Activated CD4-positive, alpha-beta T cell treated with anti-CD3 and anti-CD28 coated beads, Interleukin-2, amount 50 U/mL, for 16 hours (primary cell): ENCODE data around the gene RRBP1.
A peak's percentile ranks its signal among the peaks of the same experiment; 100 is the strongest.

ENCODE experiments used
- DNase-seq: peaks from one replicate; pipeline ENCODE4 v3.0.0-alpha.2; 2020

The RRBP1 gene

DNA sequence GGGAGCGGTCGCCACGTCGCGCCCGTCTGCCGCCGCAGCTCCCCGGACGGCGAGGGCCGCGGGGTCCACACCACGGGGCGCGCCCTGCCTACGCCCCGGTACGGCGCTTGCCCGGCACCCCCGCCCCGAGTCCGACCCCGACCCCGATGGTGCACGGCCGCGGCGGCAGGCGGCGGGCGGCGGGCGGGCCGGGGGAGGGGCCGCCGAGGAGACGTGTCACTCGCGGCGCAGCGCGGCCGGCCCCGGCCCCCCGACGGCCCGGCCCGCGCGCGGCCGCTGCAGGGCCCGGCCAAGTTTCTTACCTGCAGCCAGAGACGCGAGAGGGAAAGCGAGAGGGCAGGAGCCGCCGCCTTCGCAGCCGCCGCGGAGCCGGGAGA lies 328 bp downstream of the RRBP1 start:
- DNase-seq = no peak

DNA sequence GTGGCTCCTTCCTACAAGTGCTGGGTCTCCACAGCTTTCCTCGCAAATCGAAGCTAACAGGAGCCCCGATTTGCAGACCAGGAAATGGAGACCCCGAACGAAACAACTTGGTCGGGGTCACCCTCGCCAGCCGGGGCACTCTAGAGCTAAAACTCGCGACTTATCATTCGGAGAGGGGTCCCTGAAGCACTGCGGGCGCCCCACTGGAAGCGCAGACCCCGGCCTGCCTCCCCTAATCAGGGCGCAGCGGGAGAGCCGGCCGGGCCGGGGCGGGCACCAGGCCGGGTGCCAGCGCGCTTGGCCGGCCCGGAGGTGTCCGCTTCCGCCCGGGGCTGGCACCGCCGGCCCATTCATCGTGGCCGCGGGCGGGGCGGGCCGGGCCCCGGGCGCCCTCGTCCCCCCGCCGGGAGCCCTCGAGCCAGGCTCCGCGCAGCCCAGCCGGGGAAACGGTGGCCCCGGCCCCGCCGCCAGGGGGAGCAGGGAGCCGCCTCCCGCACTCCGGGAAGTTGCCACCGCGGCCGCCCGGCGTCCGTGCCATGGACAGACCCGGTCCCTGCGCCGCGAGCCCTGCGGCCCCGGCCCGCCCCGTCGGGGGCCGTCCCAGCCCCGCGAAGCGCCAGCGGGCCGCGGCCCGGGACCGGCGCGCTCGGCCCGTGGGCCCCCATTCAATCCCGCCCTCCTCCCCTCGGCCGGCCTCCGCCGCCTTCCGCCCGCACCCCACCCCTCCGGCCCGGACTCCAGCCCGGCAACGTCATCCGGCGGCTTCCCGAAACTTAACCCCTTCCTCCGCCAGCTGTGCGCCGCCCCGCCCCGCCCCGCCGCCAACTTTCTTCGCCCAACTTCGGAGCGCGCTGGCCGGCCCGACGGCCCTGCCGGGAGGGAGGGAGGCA lies 961 bp downstream of the RRBP1 start:
- peak; percentile 74 for DNase-seq

DNA sequence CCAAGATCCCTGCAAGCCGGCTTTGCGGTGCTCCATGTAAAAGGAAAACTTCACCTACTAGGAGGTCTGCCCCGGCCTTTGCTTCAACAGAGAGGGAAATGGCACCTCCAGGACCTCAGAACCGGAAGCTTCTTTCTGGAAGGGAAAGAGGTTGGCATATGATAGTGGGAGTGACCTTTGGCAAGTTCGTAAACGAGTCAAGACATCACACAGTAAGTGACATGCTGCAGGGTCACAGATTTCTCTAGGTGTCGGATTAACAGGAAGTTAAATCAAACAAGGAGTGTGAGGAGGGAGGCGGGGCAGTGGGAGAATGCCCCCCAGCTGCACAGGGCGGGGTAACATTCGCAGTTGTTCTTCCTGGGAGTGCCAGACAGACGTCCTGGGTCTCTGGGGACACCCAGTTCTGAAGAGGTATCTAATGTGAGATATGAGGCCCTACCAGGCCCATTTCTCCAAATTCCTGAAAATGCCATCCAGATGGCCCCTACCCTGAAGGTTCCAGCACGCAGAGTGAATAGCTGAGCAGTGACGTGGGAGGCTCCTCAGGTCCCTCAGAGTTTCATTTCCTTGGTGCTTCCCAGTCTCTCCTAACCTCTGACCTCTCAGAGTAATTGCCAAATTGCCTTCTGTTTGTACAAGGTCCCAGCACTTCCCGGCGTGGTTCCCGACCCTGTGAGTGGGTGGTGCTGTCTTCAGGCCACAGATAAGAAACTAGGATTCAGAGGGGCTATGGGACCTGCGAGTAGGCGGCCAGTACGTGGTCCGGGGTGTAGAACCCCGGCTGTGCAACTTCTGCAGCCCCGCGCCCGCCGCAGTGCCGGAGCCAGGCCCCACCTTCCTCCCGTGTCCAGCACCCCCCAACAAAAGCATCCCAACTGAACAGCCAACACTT lies 1.9 kb downstream of the RRBP1 start:
- no peak for DNase-seq

DNA sequence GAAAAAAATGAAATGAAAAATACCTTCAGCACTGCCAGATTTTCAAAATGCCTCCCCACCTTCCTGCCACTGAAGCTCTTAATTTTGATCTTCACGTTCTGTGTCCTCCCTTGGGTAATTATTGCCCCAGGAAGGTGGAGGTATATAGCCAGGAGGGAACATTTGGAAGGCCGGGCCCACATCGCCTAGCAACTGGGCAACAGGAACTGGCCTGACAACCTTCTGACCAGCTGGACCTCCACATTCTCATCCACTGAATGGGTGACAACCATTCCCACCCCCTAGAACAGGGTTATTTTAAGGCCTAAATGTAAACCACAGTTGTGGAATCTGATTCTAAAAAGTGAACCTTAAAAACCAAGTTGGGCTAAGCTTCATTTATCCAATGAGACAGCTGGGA lies 3.2 kb downstream of the RRBP1 start:
- DNase-seq = no peak

DNA sequence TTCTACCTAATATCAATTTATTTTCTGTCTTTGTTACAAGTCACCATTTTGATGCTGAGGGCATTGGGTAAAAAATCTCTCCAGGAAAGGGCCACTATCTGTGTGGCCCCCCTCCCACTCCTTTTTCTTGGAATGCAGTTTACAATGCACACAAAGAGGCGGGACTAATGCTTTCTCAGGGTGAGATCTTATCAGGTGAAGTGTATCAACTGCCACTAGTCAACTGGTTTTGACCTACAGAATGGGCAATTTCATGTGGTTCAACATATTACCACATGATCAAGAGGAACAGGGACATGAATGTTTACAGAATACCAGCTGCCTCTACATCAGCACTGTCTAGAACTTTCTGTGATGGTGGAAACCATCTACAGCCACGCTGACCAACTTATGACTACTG lies 3.7 kb downstream of the RRBP1 start:
- DNase-seq = no peak

DNA sequence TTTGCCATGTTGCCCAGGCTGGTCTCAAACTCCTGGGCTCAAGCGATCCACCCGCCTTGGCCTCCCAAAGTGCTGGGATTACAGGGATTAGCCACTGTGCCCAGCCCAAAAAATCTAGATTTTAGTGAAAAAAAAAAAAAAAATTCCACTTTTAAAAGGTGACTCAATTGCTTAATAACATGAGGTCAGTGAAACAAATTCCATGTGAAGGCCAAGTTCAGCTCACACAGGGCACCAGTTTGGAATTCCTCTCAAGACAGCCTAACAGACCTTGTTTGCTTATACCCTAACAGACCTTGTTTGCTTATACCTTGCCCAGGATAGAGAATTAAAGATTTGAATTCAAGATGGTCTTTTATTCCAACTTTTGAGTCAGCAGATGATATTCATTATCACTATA lies 5.1 kb downstream of the RRBP1 start:
- no peak for DNase-seq

DNA sequence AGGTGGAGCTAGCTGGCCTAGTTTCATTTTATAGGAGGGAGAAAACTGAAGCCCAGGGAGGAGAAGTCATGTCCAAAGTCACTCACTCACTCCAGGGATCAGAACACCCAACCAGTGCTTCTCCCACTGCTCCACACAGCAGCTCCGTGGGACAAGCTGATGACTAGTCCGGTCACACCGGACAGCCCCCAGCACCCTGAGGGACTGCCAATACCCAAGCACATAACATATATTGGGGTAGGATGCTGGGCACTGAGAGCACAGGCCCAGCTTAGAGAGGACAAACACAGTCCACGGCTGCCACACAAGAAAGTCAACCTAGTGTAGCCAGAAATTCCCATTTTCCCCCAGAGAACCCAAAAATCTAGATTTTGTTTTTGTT lies 5.7 kb downstream of the RRBP1 start:
- DNase-seq = no peak

DNA sequence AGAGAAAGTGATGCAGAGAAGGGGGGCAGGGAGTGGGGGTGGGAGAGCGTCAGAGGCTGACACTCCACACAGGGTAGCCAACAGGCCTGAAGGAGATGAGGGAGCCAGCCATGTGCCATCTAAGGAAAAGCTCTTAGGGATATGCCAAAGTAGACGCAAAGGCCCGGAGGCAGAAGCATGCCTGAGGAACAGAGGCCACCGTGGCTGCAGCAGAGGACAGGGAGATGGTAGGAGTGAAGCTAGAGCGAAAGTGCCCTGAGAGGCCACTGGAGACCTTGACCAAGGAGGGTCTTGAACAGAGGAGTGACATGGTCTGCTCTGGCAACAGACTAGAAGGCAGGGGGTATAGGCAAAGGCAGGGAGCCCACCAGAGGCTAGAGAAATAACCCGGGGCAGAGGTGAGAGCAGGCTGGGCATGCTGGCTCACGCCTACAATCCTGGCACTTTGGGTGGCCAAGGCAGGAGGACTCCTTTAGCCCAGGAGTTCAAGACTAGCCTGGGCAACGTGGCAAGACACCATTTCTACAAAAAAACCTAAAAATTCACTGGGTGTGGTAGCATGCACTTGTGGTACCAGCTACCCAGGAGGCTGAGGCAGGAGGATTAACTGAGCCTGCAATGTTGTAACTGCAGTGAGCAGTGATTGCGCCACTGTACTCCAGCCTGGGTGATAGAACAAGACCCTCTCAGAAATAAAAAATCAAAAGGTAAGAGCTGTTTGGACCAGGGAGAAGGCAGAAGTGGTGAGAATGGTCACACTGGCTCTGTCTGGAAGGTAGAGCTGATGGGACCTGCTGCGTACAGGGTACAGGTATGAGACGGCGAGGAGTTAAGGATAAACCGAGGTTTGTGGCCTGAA lies 6.3 kb downstream of the RRBP1 start:
- DNase-seq = no peak

DNA sequence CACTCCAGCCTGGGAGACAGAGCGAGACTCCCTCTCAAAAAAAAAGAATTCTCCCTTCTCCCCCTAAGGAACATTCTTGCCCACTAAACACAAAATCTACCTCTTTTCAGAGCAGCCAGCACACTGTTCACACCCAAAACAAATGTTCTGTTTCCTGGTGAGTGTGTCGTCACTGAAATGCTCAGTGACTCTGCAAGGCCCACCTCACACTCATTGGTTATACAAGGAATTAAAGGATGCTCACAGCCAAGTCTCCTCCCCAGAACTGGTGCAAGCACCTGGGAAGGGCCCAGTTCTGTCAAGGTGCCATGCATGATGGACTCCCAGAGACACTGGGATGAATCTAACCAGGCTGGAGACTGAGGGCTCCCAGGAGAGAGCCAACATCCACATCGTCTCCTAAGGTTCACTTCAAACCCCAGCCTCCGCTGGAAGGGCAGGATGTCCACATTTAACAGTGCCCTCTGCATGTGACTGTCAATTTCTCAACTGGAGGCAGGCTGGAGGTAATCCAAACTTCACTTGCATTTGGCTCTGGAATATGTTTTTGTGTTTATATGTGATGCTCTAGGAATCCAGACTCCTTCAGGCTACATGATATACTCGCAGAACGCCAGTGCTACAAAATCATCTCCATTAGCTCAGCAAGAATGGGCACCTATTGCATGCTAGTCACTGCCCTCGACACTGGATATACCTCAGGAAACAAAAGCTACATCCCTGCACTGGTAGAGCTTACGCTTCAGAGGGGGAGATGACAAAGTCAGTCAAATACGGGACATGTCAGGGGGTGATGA lies 7.1 kb downstream of the RRBP1 start:
- DNase-seq = no peak

DNA sequence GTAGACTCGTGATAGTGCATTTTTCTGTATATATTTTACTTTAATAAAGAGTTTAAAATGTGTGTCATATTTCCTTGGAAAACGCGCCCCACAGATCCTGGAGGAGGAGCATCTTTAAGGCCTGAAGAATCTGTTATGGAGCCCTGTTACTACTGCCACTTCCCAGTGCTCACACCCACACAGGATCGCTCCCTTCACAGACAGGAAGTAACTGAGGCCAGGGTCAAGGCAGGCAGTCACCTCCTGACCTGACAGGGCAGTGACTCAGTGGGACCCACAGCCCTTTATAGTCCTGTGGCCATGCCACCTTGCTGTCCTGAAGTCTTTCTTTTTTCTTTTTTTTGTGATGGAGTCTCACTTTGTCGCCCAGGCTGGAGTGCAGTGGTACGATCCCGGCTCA lies 9.0 kb downstream of the RRBP1 start:
- no peak for DNase-seq

DNA sequence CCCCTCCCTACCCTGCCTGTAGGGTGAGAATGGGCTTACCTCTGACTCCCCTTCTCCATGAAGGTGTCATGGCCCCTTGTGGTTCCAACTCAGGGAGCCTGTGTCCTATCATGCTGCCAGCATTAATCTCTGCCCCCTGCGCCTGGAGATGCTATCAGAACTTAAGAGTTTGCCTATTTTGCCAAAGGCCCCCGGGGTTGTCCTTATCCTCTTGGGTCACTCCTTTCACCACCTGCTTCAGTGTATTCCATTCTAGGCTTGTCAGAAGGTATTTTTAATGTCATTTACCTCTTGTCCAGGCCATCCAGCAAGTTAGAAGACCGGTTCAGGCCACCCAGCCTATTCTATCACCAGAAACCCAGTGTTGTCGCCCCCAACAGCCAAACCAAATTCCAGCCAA lies 10.5 kb downstream of the RRBP1 start:
- no peak for DNase-seq

DNA sequence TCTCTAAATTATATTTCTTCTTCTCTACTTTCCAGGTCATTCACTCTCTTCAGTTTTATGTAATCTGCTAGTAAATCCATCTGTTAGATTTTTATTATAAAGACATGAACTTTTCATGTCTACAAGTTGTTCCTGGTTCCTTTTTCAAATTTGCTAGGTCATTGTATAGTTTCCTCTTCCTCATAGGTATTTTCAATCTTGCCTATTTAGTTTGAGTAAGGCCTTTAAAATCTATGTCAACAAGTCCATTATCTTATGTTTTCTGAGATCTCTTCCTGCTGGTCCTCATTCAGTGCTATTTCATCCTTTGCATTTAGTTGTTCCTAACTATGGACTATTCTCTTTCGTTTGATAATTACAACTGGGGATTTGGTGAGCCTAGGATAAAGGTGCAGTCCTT lies 11.0 kb downstream of the RRBP1 start:
- no peak for DNase-seq

DNA sequence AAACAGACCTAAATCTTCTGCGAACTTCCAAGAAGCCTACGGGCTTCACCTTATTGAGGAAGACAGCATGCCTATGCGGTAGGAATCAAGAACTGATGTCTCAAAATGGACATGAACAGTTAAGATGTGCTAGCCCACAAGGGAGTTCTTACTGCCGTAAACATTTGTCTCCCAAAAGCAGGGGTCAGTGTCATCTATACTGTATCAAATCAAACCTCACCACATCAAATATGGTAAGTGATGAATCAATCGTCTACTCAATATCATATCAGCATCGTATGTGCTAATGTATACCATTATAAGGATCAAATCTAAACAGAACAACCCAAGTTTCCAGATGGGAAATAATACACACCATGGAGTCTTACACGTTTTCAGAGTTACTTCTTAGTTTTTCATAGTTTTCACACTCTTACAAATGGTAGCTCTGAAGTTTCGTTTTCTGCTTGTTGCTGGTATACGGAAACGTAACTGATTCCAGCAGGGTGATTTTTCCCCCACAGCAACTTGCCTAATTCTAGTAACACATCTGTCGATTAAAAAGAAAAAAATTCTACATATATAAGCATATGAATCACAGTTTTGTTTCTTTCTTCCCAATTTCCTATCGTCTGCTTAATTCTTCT lies 12.6 kb downstream of the RRBP1 start:
- DNase-seq = no peak

DNA sequence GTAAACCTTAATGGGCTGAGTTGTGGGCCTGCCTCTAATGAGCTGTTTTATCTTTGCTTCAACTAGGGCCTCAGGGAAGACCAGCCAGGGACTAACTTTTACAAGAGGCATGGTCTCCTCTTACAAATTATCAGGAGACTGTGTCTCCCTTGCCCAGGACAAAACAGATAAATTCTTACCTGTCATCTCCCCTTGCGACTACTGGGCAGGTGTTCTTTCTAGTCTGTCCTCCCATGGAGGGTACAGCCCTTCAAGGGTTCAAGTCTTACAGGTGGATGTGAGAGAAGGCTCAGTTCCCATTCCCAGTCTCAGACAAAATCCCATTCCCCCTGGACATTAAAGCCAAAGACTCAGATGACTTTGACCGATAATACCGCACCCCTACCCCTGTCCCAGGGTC lies 13.6 kb downstream of the RRBP1 start:
- DNase-seq = no peak

DNA sequence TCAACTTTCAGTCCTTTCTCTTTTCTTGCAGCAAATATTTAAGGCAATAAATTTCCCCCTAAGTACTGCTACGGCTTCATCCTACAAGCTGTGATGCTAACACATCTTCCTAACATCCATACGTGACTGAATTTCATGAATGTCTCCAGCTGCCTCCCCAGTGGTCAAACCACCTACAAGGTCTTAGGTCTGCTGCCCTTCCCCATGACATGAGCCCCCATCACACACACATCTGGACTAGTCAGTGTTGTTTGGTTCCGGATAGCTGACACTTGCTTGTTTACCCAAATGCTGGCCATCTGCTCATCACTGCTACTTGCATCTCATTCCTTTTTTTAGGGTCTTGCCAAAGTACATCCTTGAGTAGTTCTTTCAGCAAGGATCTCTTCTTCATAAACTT lies 14.6 kb downstream of the RRBP1 start:
- DNase-seq = no peak

DNA sequence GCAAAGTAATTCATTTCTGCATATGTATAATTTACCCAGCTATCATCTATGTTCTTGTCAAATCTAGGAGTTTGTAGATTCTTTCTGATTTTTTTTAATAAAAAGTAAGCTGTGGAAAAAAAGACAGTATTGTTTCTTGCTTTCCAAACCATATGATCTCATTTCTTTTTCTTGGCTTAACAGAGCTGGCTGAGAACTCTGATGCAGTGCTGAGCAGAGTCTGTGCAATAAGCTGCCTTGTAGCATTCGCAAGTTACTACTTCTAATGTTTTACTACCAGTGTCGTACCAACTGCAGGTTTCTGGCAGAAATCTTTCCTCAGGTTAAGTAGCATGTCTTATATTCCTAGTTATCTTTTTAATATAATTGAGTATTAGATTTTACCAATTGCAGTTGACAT lies 15.6 kb downstream of the RRBP1 start:
- no peak for DNase-seq

DNA sequence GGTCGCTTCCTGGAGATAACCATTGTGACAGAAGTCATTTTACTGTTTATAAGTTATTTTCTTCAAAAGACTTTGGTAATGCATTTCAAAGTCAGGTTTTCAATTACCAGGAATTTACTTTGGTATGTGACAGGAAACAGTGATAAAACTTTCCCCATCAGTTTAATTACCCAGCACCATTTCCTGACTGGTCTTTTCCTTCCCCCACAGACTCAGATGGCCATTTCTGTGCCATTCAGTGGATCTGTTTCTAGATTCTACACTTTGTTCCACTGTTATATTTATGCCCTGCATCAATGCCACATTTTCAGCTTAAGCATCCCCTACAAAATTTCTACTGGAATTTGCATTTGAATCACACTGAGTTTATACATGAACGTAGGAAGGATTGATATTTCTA lies 16.3 kb downstream of the RRBP1 start:
- DNase-seq = no peak

DNA sequence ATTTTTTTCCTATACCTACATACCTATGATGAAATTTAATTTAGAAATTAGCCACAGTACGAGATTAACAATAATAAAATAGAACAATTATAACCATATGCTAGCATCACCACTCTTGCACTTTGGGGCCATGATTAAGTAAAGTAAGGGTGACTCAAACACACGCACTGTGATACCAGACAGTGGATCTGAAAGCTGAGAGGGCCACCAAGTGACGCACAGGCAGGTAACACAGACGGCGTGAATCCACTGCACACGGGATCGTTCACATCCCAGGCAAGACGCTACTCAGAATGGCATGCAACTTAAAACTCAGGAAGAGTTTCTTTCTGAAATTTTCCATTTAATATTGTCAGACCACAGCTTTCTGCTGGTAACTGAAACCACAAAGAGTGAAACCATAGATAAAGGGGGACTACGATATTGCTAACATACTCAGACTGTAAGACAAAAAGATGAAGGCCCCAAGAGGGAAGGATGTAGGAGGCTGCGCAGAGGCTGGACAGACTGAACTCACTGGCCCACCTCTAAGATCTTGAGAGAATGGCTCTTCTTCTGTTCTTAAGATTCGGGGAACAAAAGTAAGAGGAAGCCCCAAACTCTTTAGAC lies 17.9 kb downstream of the RRBP1 start:
- DNase-seq = peak; percentile 19

DNA sequence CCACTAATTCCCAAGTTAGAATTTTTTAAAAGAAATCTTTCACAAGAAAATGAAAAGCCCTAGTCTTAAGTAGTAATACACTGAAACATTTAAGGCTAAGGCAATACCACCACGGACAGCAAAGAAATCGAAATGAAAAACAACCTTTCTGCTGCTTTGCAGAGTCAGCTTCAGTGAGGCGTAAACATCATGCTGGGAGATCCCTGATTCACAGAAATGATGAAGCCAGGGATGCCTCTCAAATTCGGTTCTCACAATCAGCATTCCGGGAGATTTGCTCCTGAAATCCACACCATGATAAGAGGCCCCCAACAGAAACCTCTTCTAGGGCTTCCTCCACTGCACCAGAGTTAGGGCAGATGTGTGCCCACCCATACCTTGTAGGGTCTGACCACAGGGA lies 18.6 kb downstream of the RRBP1 start:
- DNase-seq = no peak

DNA sequence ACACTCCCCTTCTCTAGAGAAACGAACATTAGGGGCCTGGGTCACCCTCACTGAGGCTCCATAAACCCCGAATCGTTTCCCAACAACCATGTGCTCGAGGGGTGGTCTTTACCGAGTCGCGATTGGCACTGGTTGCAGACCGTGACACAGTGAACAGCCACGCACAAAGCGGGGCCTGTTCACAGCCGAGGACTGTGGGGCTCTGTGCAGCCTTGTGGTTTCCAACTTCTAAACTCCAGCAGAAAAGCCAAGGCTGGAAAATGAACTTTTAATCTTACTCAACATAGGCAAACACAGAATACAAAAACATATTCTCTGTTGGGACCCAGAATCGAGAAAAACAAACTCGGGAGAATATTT lies 19.0 kb downstream of the RRBP1 start:
- no peak for DNase-seq

DNA sequence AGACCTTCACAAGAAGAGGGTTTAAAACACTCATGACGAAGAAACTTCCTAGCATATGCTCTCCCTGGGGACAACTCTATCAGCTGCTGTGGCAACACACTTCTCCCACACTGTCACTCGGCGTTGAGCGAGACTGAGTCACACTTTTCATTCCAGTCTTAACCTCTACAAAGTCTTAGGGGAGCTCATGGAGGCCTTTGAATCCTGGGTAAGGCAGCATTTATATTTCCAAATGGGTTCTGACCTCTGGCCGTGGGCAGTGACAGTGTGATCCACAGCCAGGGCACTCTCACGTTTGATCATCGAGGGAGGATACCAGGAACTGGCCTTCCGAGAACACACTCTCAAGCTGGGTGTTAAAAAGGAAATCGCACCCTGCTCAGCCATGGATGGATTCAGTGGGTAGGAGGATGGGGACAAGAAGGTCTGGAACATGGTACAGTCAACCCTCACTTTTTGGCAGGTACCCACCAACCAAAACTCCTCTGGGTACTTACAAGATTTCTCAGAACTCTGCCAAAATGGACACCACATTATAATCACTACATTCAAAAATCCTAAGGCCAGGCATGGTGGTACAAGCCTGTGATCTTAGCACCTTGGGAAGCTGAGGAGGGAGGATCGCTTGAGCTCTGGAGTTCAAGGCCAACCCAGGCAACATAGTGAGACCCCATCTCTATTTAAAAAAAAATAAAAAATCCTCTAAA lies 19.6 kb downstream of the RRBP1 start:
- peak; percentile 45 for DNase-seq
